OCI-LY7 (cell line): ENCODE measurements around the gene SMC5.

Experiments
- EZH2phosphoT487 ChIP-seq: fragments of 200-600 bp; sonication (generic); IDR thresholded peaks from 2 replicates; pipeline ENCODE4 v1.6.1; 2018; ENCODE audit warnings: low read depth, borderline replicate concordance, mild to moderate bottlenecking, mixed run types, antibody characterized with exemption, low read length, moderate library complexity, mixed read lengths
- TF ChIP-seq, protein P1 (sequence below): fragments of 200-600 bp; sonication (generic); conservative IDR thresholded peaks from 2 replicates; pipeline ENCODE4 v1.5.1; 2014; ENCODE audit warnings: mild to moderate bottlenecking, antibody characterized with exemption, low read length, moderate library complexity, mixed read lengths

- TF ChIP-seq, protein P1, sequence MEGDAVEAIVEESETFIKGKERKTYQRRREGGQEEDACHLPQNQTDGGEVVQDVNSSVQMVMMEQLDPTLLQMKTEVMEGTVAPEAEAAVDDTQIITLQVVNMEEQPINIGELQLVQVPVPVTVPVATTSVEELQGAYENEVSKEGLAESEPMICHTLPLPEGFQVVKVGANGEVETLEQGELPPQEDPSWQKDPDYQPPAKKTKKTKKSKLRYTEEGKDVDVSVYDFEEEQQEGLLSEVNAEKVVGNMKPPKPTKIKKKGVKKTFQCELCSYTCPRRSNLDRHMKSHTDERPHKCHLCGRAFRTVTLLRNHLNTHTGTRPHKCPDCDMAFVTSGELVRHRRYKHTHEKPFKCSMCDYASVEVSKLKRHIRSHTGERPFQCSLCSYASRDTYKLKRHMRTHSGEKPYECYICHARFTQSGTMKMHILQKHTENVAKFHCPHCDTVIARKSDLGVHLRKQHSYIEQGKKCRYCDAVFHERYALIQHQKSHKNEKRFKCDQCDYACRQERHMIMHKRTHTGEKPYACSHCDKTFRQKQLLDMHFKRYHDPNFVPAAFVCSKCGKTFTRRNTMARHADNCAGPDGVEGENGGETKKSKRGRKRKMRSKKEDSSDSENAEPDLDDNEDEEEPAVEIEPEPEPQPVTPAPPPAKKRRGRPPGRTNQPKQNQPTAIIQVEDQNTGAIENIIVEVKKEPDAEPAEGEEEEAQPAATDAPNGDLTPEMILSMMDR, result no peak
- no peak for TF ChIP-seq EZH2phosphoT487
These were observed 126.6 kb downstream of the SMC5 start for GRCh38 chr9:70385426-70385825.
